IMR-90 (cell line): ENCODE results near the gene CCNJL. TPM values are rescaled to one million over a fixed set of nuclear protein-coding genes. Genes with fewer than 3 reads are reported as not detected.
A peak's percentile ranks its signal among the peaks of the same experiment; 100 is the strongest.

Experiments used
- ATAC-seq: fragments of 200-7000 bp; cut with Tn5 transposase; 2 replicates; pipeline ENCODE4 v1.9.1; 2020; ENCODE audit warnings: low read depth, mild to moderate bottlenecking, moderate library complexity
- BruUV-seq: library from RNA; stranded (reverse); fragments of 400-500 nt; replicated peaks from 2 replicates; lab custom pipeline; 2021; lab: Mats Ljungman, UMichigan
- CTCF ChIA-PET: fragments of 300-600 bp; formaldehyde crosslinking; extraction: SDS; loops from one replicate; lab custom pipeline; 2021; ENCODE audit warnings: antibody characterized with exemption; lab: Yijun Ruan, JAX
- POLR2A ChIA-PET: fragments of 300-600 bp; sonication (Branson Sonifier 250); formaldehyde crosslinking; loops from one replicate; lab custom pipeline; 2022; ENCODE audit warnings: antibody characterized with exemption; ENCODE audit not compliant: unreplicated experiment; lab: Charles Lee
- DNase-seq: peaks from one replicate; pipeline ENCODE4 v3.0.0; 2013
- H2AFZ ChIP-seq: replicated peaks from 2 replicates; pipeline ENCODE3; 2013; ENCODE audit warnings: low read length, mild to moderate bottlenecking; ENCODE audit not compliant: poor library complexity
- H2AK5ac ChIP-seq: 2 replicates; pipeline ENCODE4 v1.6.1; 2013; ENCODE audit warnings: low read depth, low read length, inconsistent platforms
- H2AK9ac ChIP-seq: replicated peaks from 2 replicates; pipeline ENCODE3; 2013; ENCODE audit warnings: mild to moderate bottlenecking, low read depth, low read length, moderate library complexity; ENCODE audit not compliant: poor library complexity
- H2BK120ac ChIP-seq: 2 replicates; pipeline ENCODE4 v1.6.1; 2013; ENCODE audit warnings: low read depth, low read length, inconsistent platforms
- H2BK15ac ChIP-seq: 3 replicates; pipeline ENCODE4 v1.6.1; 2013; ENCODE audit warnings: low read depth, low read length, inconsistent platforms
- H2BK20ac ChIP-seq: 2 replicates; pipeline ENCODE4 v1.6.1; 2013; ENCODE audit warnings: low read depth, mild to moderate bottlenecking, inconsistent platforms, low read length, moderate library complexity
- H2BK5ac ChIP-seq: 2 replicates; pipeline ENCODE4 v1.6.1; 2013; ENCODE audit warnings: mild to moderate bottlenecking, low read depth, low read length, inconsistent platforms; ENCODE audit not compliant: poor library complexity, severe bottlenecking
- H3K14ac ChIP-seq: replicated peaks from 2 replicates; pipeline ENCODE4 v1.6.1; 2013; ENCODE audit warnings: low read depth, low read length, inconsistent platforms
- H3K18ac ChIP-seq: 2 replicates; pipeline ENCODE4 v1.6.1; 2013; ENCODE audit warnings: low read depth, low read length, control low read depth
- H3K23ac ChIP-seq: 2 replicates; pipeline ENCODE4 v1.6.1; 2013; ENCODE audit warnings: low read depth, low read length, inconsistent platforms
- H3K27ac ChIP-seq: 2 replicates; pipeline ENCODE4 v1.5.1; 2013; ENCODE audit warnings: mild to moderate bottlenecking, control low read depth, low read length; ENCODE audit not compliant: insufficient read depth
- H3K27me3 ChIP-seq: 2 replicates; pipeline ENCODE4 v1.6.1; 2013; ENCODE audit warnings: low read length; ENCODE audit not compliant: control insufficient read depth, insufficient read depth
- H3K36me3 ChIP-seq: 2 replicates; pipeline ENCODE4 v1.6.1; 2013; ENCODE audit warnings: low read length, mixed read lengths; ENCODE audit not compliant: control insufficient read depth, insufficient read depth
- H3K4ac ChIP-seq: 2 replicates; pipeline ENCODE4 v1.6.1; 2013; ENCODE audit warnings: low read depth, low read length, inconsistent platforms
- H3K4me1 ChIP-seq: 2 replicates; pipeline ENCODE4 v1.6.1; 2013; ENCODE audit warnings: low read length, mixed read lengths; ENCODE audit not compliant: control insufficient read depth, insufficient read depth
- H3K4me2 ChIP-seq: 2 replicates; pipeline ENCODE4 v1.6.1; 2013; ENCODE audit warnings: low read depth, mild to moderate bottlenecking, control low read depth, low read length, moderate library complexity
- H3K4me3 ChIP-seq: 2 replicates; pipeline ENCODE4 v1.5.1; 2013; ENCODE audit warnings: low read depth, mild to moderate bottlenecking, control low read depth, low read length, moderate library complexity; ENCODE audit not compliant: insufficient read depth
- H3K56ac ChIP-seq: 2 replicates; pipeline ENCODE4 v1.6.1; 2013; ENCODE audit warnings: low read length, inconsistent platforms; ENCODE audit not compliant: insufficient read depth; ENCODE audit errors: extremely low read depth
- H3K79me1 ChIP-seq, 2 experiments: 2 replicates each; pipeline ENCODE4 v1.6.1; 2013; ENCODE audit warnings: low read length in 2 of 2, inconsistent platforms in 1 of 2, low read depth in 1 of 2
- H3K9ac ChIP-seq: 2 replicates; pipeline ENCODE4 v1.6.1; 2013; ENCODE audit warnings: low read depth, low read length, control low read depth
- H3K9me1 ChIP-seq: 2 replicates; pipeline ENCODE4 v1.6.1; 2013; ENCODE audit warnings: low read length, inconsistent platforms; ENCODE audit not compliant: insufficient read depth
- H3K9me3 ChIP-seq: 2 replicates; pipeline ENCODE4 v1.6.1; 2013; ENCODE audit warnings: low read length; ENCODE audit not compliant: control insufficient read depth, insufficient read depth
- H4K20me1 ChIP-seq: 2 replicates; pipeline ENCODE4 v1.6.1; 2013; ENCODE audit warnings: low read length, inconsistent platforms; ENCODE audit not compliant: insufficient read depth
- H4K5ac ChIP-seq: 2 replicates; pipeline ENCODE4 v1.6.1; 2013; ENCODE audit warnings: mild to moderate bottlenecking, low read depth, low read length, control low read depth
- H4K8ac ChIP-seq, 2 experiments: 2 replicates each; pipeline ENCODE4 v1.6.1; 2013; ENCODE audit warnings: low read depth in 2 of 2, low read length in 2 of 2, control low read depth in 1 of 2, inconsistent platforms in 1 of 2
- H4K91ac ChIP-seq: 2 replicates; pipeline ENCODE4 v1.6.1; 2013; ENCODE audit warnings: low read depth, low read length, inconsistent platforms; ENCODE audit not compliant: insufficient read depth
- BHLHE40 ChIP-seq: fragments of 150-350 bp; IDR thresholded peaks from 2 replicates; pipeline ENCODE4 v1.6.1; 2016; ENCODE audit warnings: mild to moderate bottlenecking, low read depth, low read length
- CEBPB ChIP-seq: IDR thresholded peaks from 2 replicates; pipeline ENCODE4 v1.6.1; 2012; ENCODE audit warnings: low read depth, low read length, improper control_type of control experiment
- CHD1 ChIP-seq: IDR thresholded peaks from 2 replicates; pipeline ENCODE4 v1.6.1; 2012; ENCODE audit warnings: low read depth, low read length, improper control_type of control experiment
- FOS ChIP-seq: fragments of 150-350 bp; IDR thresholded peaks from 2 replicates; pipeline ENCODE4 v1.6.1; 2016; ENCODE audit warnings: low read depth, low read length
- MAFK ChIP-seq: IDR thresholded peaks from 2 replicates; pipeline ENCODE4 v1.6.1; 2012; ENCODE audit warnings: low read depth, low read length, improper control_type of control experiment
- MAZ ChIP-seq: IDR thresholded peaks from 2 replicates; pipeline ENCODE4 v1.6.1; 2012; ENCODE audit warnings: low read depth, mild to moderate bottlenecking, low read length, improper control_type of control experiment, moderate library complexity, borderline replicate concordance
- MXI1 ChIP-seq: IDR thresholded peaks from 2 replicates; pipeline ENCODE4 v1.6.1; 2012; ENCODE audit warnings: low read depth, mild to moderate bottlenecking, low read length, moderate library complexity, borderline replicate concordance
- NFE2L2 ChIP-seq: fragments of 150-350 bp; IDR thresholded peaks from 2 replicates; pipeline ENCODE4 v1.6.1; 2016; ENCODE audit warnings: low read depth, mild to moderate bottlenecking, low read length
- RAD21 ChIP-seq: IDR thresholded peaks from 2 replicates; pipeline ENCODE4 v1.6.1; 2012; ENCODE audit warnings: low read length, improper control_type of control experiment
- RCOR1 ChIP-seq: IDR thresholded peaks from 2 replicates; pipeline ENCODE4 v1.6.1; 2012; ENCODE audit warnings: mild to moderate bottlenecking, low read length, improper control_type of control experiment; ENCODE audit not compliant: insufficient replicate concordance
- RFX5 ChIP-seq: IDR thresholded peaks from 2 replicates; pipeline ENCODE4 v1.8.0; 2012; ENCODE audit warnings: low read depth, mild to moderate bottlenecking, low read length, moderate library complexity
- SMC3 ChIP-seq: fragments of 150-350 bp; IDR thresholded peaks from 2 replicates; pipeline ENCODE4 v1.6.1; 2016; ENCODE audit warnings: low read depth, mild to moderate bottlenecking, antibody characterized with exemption, low read length, moderate library complexity
- WGBS, 2 experiments: methylation state at CpG; one replicate each; pipeline versions ENCODE4 v1.1.5 to v1.1.7; 2013; ENCODE audit warnings: missing lambda C conversion rate in 2 of 2; ENCODE audit not compliant: insufficient read length in 1 of 2; ENCODE audit errors: extremely low coverage in 2 of 2; 5-methylcytosine and 5-hydroxymethylcytosine counted together
- dilution Hi-C: fragments of 300-500 bp; cut with HindIII; formaldehyde crosslinking; loops from one replicate; pipeline ENCODE4 v1.14.3; 2018; ENCODE audit warnings: low sequenced_read_pairs; ENCODE audit not compliant: unreplicated experiment
- in situ Hi-C: fragments of 300-500 bp; cut with MboI; formaldehyde crosslinking; loops from 3 replicates; pipeline ENCODE4 v1.14.3; 2019; ENCODE audit warnings: low sequenced_read_pairs, inconsistent platforms, mixed read lengths
- intact Hi-C: fragments of 100-400 bp; cut with micrococcal nuclease; formaldehyde crosslinking; loops from 2 replicates; pipeline ENCODE4 v1.10.0; 2022
- polyA plus RNA-seq, 3 experiments: library from polyadenylated mRNA; depleted of rRNA; stranded (reverse); fragments of >200 nt; gene quantifications; 2 replicates each; pipeline ENCODE4 v1.2.3, GENCODE V29; 2012; ENCODE audit warnings: low replicate concordance in 1 of 3
- total RNA-seq: library from RNA; depleted of rRNA; stranded (reverse); fragments of >200 nt; gene quantifications from 2 replicates; pipeline ENCODE4 v1.2.3, GENCODE V29; 2012
- TF ChIP-seq, protein P1 (sequence below): fragments of 150-350 bp; IDR thresholded peaks from 2 replicates; pipeline ENCODE4 v1.6.1; 2016; ENCODE audit warnings: low read depth, mild to moderate bottlenecking, low read length, moderate library complexity, borderline replicate concordance
- TF ChIP-seq, protein P2 (sequence below): fragments of 150-350 bp; IDR thresholded peaks from 2 replicates; pipeline ENCODE4 v1.6.1; 2017; ENCODE audit warnings: mild to moderate bottlenecking, antibody characterized with exemption, low read length, low read depth
- TF ChIP-seq, protein P3 (sequence below): conservative IDR thresholded peaks from 2 replicates; pipeline ENCODE4 v1.5.1; 2012; ENCODE audit warnings: mild to moderate bottlenecking, low read depth, low read length, improper control_type of control experiment

Gene CCNJL
- total and polyA plus RNA-seq, 2 of the 4 experiments (the other 2 are of a cell fraction) = 2.0 to 3.8 TPM

DNA sequence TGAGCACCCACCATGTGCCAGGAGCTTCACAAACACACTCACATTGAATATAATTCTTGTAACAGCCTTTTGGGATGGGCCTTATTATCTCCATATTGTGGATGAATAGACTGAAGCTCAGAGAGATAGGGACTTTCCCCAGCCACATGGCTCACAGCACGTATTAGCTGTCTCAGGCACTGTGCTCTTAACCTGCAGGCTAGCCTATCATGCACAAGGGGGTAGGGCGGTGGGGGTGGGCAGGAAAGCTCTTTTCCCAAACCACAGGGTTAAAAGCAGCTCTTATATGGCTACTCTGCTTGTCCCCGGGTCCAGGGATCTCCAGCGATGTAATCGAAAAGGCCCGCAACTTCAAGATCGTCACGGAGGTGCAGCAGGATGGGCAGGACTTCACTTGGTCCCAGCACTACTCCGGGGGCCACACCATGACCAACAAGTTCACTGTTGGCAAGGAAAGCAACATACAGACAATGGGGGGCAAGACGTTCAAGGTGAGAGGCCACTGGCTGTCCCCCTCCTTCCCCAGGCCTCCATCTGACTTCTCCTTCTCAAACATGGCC, 80.5 kb downstream of the CCNJL start:
- no TSS peak for BruUV-seq
- H3K18ac ChIP-seq = no peak overlapping the region
- ATAC-seq = no peak
- H3K9me3 ChIP-seq = no peaks in the 10 kb centered on the region
- H3K23ac ChIP-seq = no peak overlapping the region
- H3K14ac ChIP-seq = no peak overlapping the region
- no peak overlapping the region for H2AK9ac ChIP-seq
- no peak overlapping the region for H3K4me2 ChIP-seq
- H3K9me1 ChIP-seq = 0 out of 2 replicates have a peak, but pooled peaks cover 3% of the 10 kb centered on the region
- no peaks in the 10 kb centered on the region for H4K20me1 ChIP-seq
- ChIA-PET POLR2A (interaction anchor here (0.6 kb wide), 1 partner anchor 10 kb away, joined by 3 read pairs; no protein-coding TSS in a partner anchor), CTCF (interaction anchor here (0.9 kb wide), 1 partner anchor 90 kb away, joined by 3 read pairs; no protein-coding TSS in a partner anchor)
- intact Hi-C loops = no loop called here
- H3K9ac ChIP-seq = no peak overlapping the region
- H2AK5ac ChIP-seq = no peak overlapping the region
- no peak overlapping the region for H2AFZ ChIP-seq
- in situ Hi-C loops = no loop called here
- H4K5ac ChIP-seq = no peak overlapping the region
- no peak overlapping the region for H2BK120ac ChIP-seq
- H3K36me3 ChIP-seq = no peaks in the 10 kb centered on the region
- WGBS, 2 experiments = 97% methylated on average over 6 of the region's 10 CpGs; no CpG with 5 or more reads in 1 of the 2 experiments
- H2BK20ac ChIP-seq = no peak overlapping the region
- H3K4me3 ChIP-seq = no peak overlapping the region
- no peak overlapping the region for H2BK5ac ChIP-seq
- no peaks in the 10 kb centered on the region for H3K4me1 ChIP-seq
- peak; percentile 21 for DNase-seq
- H3K4ac ChIP-seq = no peak overlapping the region
- H3K56ac ChIP-seq = no peak overlapping the region
- H3K27ac ChIP-seq = no peak overlapping the region
- no peak overlapping the region for H4K91ac ChIP-seq
- H4K8ac ChIP-seq = no peak overlapping the region
- dilution Hi-C loops = no loop called here
- no peak overlapping the region for H2BK15ac ChIP-seq
- no peaks in the 10 kb centered on the region for H3K79me1 ChIP-seq
- no peaks in the 10 kb centered on the region for H3K27me3 ChIP-seq
- TF ChIP-seq, protein P1, sequence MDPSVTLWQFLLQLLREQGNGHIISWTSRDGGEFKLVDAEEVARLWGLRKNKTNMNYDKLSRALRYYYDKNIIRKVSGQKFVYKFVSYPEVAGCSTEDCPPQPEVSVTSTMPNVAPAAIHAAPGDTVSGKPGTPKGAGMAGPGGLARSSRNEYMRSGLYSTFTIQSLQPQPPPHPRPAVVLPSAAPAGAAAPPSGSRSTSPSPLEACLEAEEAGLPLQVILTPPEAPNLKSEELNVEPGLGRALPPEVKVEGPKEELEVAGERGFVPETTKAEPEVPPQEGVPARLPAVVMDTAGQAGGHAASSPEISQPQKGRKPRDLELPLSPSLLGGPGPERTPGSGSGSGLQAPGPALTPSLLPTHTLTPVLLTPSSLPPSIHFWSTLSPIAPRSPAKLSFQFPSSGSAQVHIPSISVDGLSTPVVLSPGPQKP = no peak
- TF ChIP-seq CEBPB (no peak), MAFK (no peak), RAD21 (no peak), RFX5 (no peak), RCOR1 (no peak), CHD1 (no peak), NFE2L2 (no peak), SMC3 (no peak), FOS (no peak), BHLHE40 (no peak), MXI1 (no peak), MAZ (no peak)
- TF ChIP-seq, protein P2, sequence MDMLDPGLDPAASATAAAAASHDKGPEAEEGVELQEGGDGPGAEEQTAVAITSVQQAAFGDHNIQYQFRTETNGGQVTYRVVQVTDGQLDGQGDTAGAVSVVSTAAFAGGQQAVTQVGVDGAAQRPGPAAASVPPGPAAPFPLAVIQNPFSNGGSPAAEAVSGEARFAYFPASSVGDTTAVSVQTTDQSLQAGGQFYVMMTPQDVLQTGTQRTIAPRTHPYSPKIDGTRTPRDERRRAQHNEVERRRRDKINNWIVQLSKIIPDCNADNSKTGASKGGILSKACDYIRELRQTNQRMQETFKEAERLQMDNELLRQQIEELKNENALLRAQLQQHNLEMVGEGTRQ = no peak
- TF ChIP-seq, protein P3, sequence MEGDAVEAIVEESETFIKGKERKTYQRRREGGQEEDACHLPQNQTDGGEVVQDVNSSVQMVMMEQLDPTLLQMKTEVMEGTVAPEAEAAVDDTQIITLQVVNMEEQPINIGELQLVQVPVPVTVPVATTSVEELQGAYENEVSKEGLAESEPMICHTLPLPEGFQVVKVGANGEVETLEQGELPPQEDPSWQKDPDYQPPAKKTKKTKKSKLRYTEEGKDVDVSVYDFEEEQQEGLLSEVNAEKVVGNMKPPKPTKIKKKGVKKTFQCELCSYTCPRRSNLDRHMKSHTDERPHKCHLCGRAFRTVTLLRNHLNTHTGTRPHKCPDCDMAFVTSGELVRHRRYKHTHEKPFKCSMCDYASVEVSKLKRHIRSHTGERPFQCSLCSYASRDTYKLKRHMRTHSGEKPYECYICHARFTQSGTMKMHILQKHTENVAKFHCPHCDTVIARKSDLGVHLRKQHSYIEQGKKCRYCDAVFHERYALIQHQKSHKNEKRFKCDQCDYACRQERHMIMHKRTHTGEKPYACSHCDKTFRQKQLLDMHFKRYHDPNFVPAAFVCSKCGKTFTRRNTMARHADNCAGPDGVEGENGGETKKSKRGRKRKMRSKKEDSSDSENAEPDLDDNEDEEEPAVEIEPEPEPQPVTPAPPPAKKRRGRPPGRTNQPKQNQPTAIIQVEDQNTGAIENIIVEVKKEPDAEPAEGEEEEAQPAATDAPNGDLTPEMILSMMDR = no peak
